ENCODE measurements around the gene KCNJ4.
A peak's percentile ranks its signal among the peaks of the same experiment; 100 is the strongest.

The KCNJ4 gene

GRCh38 chr22:38460426-38460840, 5.4 kb upstream of the KCNJ4 start:
- H3K4me3 ChIP-seq (ENCODE audit: low read length, poor library complexity, severe bottlenecking), result no peak overlapping the region
- no peaks in the 10 kb centered on the region for H3K79me2 ChIP-seq (ENCODE audit: insufficient read depth, low read length)
- H3K27me3 ChIP-seq (ENCODE audit: insufficient read depth, low read length, poor library complexity, severe bottlenecking), result no peaks in the 10 kb centered on the region
- no peaks in the 10 kb centered on the region for H3F3A ChIP-seq (ENCODE audit: low read depth)
- TF ChIP-seq EZH2phosphoT487 (IDR thresholded peaks at IDR 0.05; ENCODE audit: borderline replicate concordance) (no peak), CTCF (conservative IDR thresholded peaks at IDR 0.05; ENCODE audit: low read length) (no peak)
- H3K4me1 ChIP-seq (ENCODE audit: insufficient read depth, low read length, poor library complexity, severe bottlenecking), result peaks cover 14% of the 10 kb centered on the region
- H3K4me2 ChIP-seq (ENCODE audit: low read depth, low read length, poor library complexity, severe bottlenecking), result peak overlapping the region; percentile 82
- H3K9me2 ChIP-seq (replicated peaks; ENCODE audit: low read depth, low read length), result no peaks in the 10 kb centered on the region
- no peaks in the 10 kb centered on the region for H4K20me1 ChIP-seq (ENCODE audit: insufficient read depth, low read length, poor library complexity, severe bottlenecking)
- no peaks in the 10 kb centered on the region for H3K9me3 ChIP-seq (ENCODE audit: insufficient read depth, low read depth, low read length)
- no peak overlapping the region for H2AFZ ChIP-seq (ENCODE audit: low read length)
- no peaks in the 10 kb centered on the region for H3K36me3 ChIP-seq (ENCODE audit: insufficient read depth, low read length)
- H3K9ac ChIP-seq (ENCODE audit: low read depth, low read length, poor library complexity, severe bottlenecking), result peak overlapping the region; percentile 14

- Histone ChIP-seq H3K4me3 (ENCODE audit: low read length, poor library complexity, severe bottlenecking) (no peak overlapping the region), H3F3A (ENCODE audit: low read depth) (no peaks in the 10 kb centered on the region), H3K9ac (ENCODE audit: low read depth, low read length, poor library complexity, severe bottlenecking) (no peak overlapping the region), H3K4me2 (ENCODE audit: low read depth, low read length, poor library complexity, severe bottlenecking) (no peak overlapping the region), H2AFZ (ENCODE audit: low read length) (no peak overlapping the region), H3K27me3 (ENCODE audit: insufficient read depth, low read length, poor library complexity, severe bottlenecking) (no peaks in the 10 kb centered on the region), H4K20me1 (ENCODE audit: insufficient read depth, low read length, poor library complexity, severe bottlenecking) (no peaks in the 10 kb centered on the region), H3K4me1 (ENCODE audit: insufficient read depth, low read length, poor library complexity, severe bottlenecking) (peaks cover 11% of the 10 kb centered on the region), H3K36me3 (ENCODE audit: insufficient read depth, low read length) (no peaks in the 10 kb centered on the region), H3K9me2 (replicated peaks; ENCODE audit: low read depth, low read length) (no peaks in the 10 kb centered on the region), H3K79me2 (ENCODE audit: insufficient read depth, low read length) (no peaks in the 10 kb centered on the region), H3K9me3 (ENCODE audit: insufficient read depth, low read depth, low read length) (no peaks in the 10 kb centered on the region)
- TF ChIP-seq EZH2phosphoT487 (IDR thresholded peaks at IDR 0.05; ENCODE audit: borderline replicate concordance), result no peak
- no peak for TF ChIP-seq CTCF (conservative IDR thresholded peaks at IDR 0.05; ENCODE audit: low read length)
Observed at GRCh38 chr22:38456841-38457699, 2.1 kb upstream of the KCNJ4 start.

- Histone ChIP-seq H3K4me2 (ENCODE audit: low read depth, low read length, poor library complexity, severe bottlenecking) (no peak overlapping the region), H2AFZ (ENCODE audit: low read length) (no peak overlapping the region)
- no peak for TF ChIP-seq CTCF (conservative IDR thresholded peaks at IDR 0.05; ENCODE audit: low read length)
- no peak for TF ChIP-seq EZH2phosphoT487 (IDR thresholded peaks at IDR 0.05; ENCODE audit: borderline replicate concordance)
Observed at GRCh38 chr22:38456272-38456835, 1.4 kb upstream of the KCNJ4 start.

More at GRCh38 chr22:38456272-38456835, 1.4 kb upstream of the KCNJ4 start:
- Histone ChIP-seq H3F3A (ENCODE audit: low read depth) (no peaks in the 10 kb centered on the region), H3K4me3 (ENCODE audit: low read length, poor library complexity, severe bottlenecking) (no peak overlapping the region), H3K79me2 (ENCODE audit: insufficient read depth, low read length) (no peaks in the 10 kb centered on the region), H4K20me1 (ENCODE audit: insufficient read depth, low read length, poor library complexity, severe bottlenecking) (no peaks in the 10 kb centered on the region), H3K4me1 (ENCODE audit: insufficient read depth, low read length, poor library complexity, severe bottlenecking) (peaks cover 5% of the 10 kb centered on the region), H3K9me2 (replicated peaks; ENCODE audit: low read depth, low read length) (no peaks in the 10 kb centered on the region), H3K36me3 (ENCODE audit: insufficient read depth, low read length) (no peaks in the 10 kb centered on the region), H3K27me3 (ENCODE audit: insufficient read depth, low read length, poor library complexity, severe bottlenecking) (no peaks in the 10 kb centered on the region), H3K9me3 (ENCODE audit: insufficient read depth, low read depth, low read length) (no peaks in the 10 kb centered on the region), H3K9ac (ENCODE audit: low read depth, low read length, poor library complexity, severe bottlenecking) (no peak overlapping the region)
